Natural killer cell treated with Interleukin-12 subunit alpha and Interleukin-12 subunit beta and Interleukin-15 and Interleukin-18, amount 100 ng/mL, for 72 hours (primary cell): Measurements from ENCODE around the gene TGIF2LX. TPM values are rescaled to one million over a fixed set of nuclear protein-coding genes. Genes with fewer than 3 reads are reported as not detected.
"Not testable (repeated sequence)": the region's sequence is repeated elsewhere in the genome, so short reads cannot be mapped to it uniquely, and the experiment has no call there.

Source experiments
- ATAC-seq, 2 donors: fragments of 150-1000 bp; cut with Tn5 transposase in 1 of 2; sonication (Bioruptor Pico), chemical (Tn5 transposase) in 1 of 2; 2 replicates each; pipeline ENCODE4 v1.10.0; 2021
- DNase-seq: peaks from one replicate; pipeline ENCODE4 v3.0.0; 2022; ENCODE audit warnings: low spot score
- H3K27ac Mint-ChIP-seq, 2 donors: 1 replicate in 1 of 2; 2 replicates in 1 of 2; pipeline ENCODE4 v1.8.0; 2022; ENCODE audit warnings: mixed read lengths in 2 of 2, mild to moderate bottlenecking in 1 of 2, moderate library complexity in 1 of 2
- H3K27me3 Mint-ChIP-seq, 2 donors: 1 replicate in 1 of 2; 2 replicates in 1 of 2; pipeline ENCODE4 v1.8.0; 2022; ENCODE audit warnings: mixed read lengths in 2 of 2
- H3K36me3 Mint-ChIP-seq: one replicate; pipeline ENCODE4 v1.8.0; 2022; ENCODE audit warnings: mixed read lengths
- H3K4me1 Mint-ChIP-seq, 2 donors: 1 replicate in 1 of 2; 2 replicates in 1 of 2; pipeline ENCODE4 v1.8.0; 2022; ENCODE audit warnings: low read depth in 2 of 2, mixed read lengths in 2 of 2, mild to moderate bottlenecking in 1 of 2
- H3K4me3 Mint-ChIP-seq: one replicate; pipeline ENCODE4 v1.8.0; 2022; ENCODE audit warnings: mixed read lengths
- H3K9me3 Mint-ChIP-seq: 2 replicates; pipeline ENCODE4 v1.8.0; 2022; ENCODE audit warnings: mixed read lengths
- total RNA-seq, 2 donors: library from RNA; stranded (reverse); gene quantifications; one replicate each; pipeline ENCODE4 v1.2.3, GENCODE V29; 2022

Gene TGIF2LX
- not detected for total RNA-seq

DNA sequence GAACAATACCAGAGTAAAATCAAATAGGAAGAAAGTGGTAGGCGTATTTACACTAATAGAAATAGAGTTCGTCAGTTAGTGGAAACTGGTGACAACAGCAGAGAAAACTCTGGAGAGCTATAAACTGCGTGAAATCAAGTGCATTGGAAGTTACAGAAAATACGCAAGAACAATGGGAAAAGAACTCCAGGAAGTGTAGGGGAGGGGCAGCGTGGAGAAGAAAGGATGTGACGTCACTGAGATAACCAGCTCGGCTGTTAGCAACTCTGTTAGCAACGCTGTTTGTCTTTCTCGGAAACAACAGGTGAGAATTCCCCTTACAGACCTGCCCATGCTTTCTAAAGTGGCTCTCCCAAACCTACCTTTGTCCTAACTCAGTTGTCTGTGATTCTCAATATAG is at the start of gene TGIF2LX:
Gene TGIF2LX (plus strand): TSS at position 244 of the 400 bp plus-strand sequence. CDS start 178 bp downstream, outside the sequence.
- not testable (repeated sequence) for H3K27me3 Mint-ChIP-seq, H3K4me1 Mint-ChIP-seq, H3K4me3 Mint-ChIP-seq, H3K27ac Mint-ChIP-seq, H3K36me3 Mint-ChIP-seq, DNase-seq, H3K9me3 Mint-ChIP-seq, ATAC-seq

DNA sequence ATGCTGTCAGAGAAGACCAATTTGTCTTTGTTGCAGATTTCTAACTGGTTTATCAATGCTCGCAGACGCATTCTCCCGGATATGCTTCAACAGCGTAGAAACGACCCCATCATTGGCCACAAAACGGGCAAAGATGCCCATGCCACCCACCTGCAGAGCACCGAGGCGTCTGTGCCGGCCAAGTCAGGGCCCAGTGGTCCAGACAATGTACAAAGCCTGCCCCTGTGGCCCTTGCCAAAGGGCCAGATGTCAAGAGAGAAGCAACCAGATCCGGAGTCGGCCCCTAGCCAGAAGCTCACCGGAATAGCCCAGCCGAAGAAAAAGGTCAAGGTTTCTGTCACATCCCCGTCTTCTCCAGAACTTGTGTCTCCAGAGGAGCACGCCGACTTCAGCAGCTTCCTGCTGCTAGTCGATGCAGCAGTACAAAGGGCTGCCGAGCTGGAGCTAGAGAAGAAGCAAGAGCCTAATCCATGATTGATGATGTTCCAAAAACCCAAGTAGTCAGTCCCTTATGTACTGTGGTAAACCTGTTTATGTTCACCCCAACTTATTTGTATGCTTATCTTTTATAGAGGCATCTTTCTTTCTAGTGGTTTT is 728 bp downstream of the TGIF2LX start:
- H3K4me1 Mint-ChIP-seq, H3K4me3 Mint-ChIP-seq, H3K36me3 Mint-ChIP-seq, ATAC-seq, H3K9me3 Mint-ChIP-seq, DNase-seq, H3K27me3 Mint-ChIP-seq, H3K27ac Mint-ChIP-seq: not testable (repeated sequence)

GRCh38 chrX:89943077-89943476 is 21.4 kb downstream of the TGIF2LX start:
- not testable (repeated sequence) for H3K4me1 Mint-ChIP-seq, H3K9me3 Mint-ChIP-seq, DNase-seq, H3K27ac Mint-ChIP-seq, H3K36me3 Mint-ChIP-seq, ATAC-seq, H3K4me3 Mint-ChIP-seq, H3K27me3 Mint-ChIP-seq

GRCh38 chrX:89965588-89965987 is 43.9 kb downstream of the TGIF2LX start:
- H3K36me3 Mint-ChIP-seq, H3K4me1 Mint-ChIP-seq: not testable (repeated sequence)

More at GRCh38 chrX:89965588-89965987, 43.9 kb downstream of the TGIF2LX start:
- not testable (repeated sequence) for H3K27me3 Mint-ChIP-seq, DNase-seq, H3K27ac Mint-ChIP-seq, H3K4me3 Mint-ChIP-seq, ATAC-seq, H3K9me3 Mint-ChIP-seq
